HepG2 (cell line): ENCODE measurements around the gene ERMARD. TPM values are rescaled to one million over a fixed set of nuclear protein-coding genes. Genes with fewer than 3 reads are reported as not detected.
A peak's percentile ranks its signal among the peaks of the same experiment; 100 is the strongest.

Experiments
- CHCHD3 ChIP-seq: sonication (generic); formaldehyde crosslinking; IDR thresholded peaks from 2 replicates; pipeline ENCODE4 v1.8.0; 2022; ENCODE audit warnings: mild to moderate bottlenecking, missing genetic modification reagents, moderate library complexity
- CREB1 ChIP-seq, 2 experiments: fragments of 450-650 bp in 1 of 2; IDR thresholded peaks; 2 replicates each; pipeline ENCODE4 v1.6.1; 2016 to 2017; ENCODE audit warnings: control low read depth in 1 of 2, mild to moderate bottlenecking in 1 of 2, missing compliant biosample characterization in 1 of 2, missing genetic modification characterization in 1 of 2
- EEA1 ChIP-seq: sonication (generic); formaldehyde crosslinking; IDR thresholded peaks from 2 replicates; pipeline ENCODE4 v1.5.1; 2020; ENCODE audit warnings: mild to moderate bottlenecking, missing genetic modification reagents, borderline replicate concordance
- HCFC1 ChIP-seq: fragments of 150-350 bp; IDR thresholded peaks from 2 replicates; pipeline ENCODE4 v1.6.1; 2014; ENCODE audit warnings: low read depth, low read length
- HNRNPUL1 ChIP-seq: fragments of 200-400 bp; formaldehyde crosslinking; IDR thresholded peaks from 2 replicates; pipeline ENCODE4 v1.6.1; 2017; ENCODE audit warnings: low read depth, mild to moderate bottlenecking, low read length, moderate library complexity
- IKZF1 ChIP-seq: fragments of 450-650 bp; IDR thresholded peaks from 2 replicates; pipeline ENCODE4 v1.7.1; 2016
- KMT2A ChIP-seq: sonication (generic); formaldehyde crosslinking; IDR thresholded peaks from 2 replicates; pipeline ENCODE4 v1.4.0; 2020; ENCODE audit warnings: missing genetic modification reagents
- NFIB ChIP-seq: sonication (generic); formaldehyde crosslinking; IDR thresholded peaks from 2 replicates; pipeline ENCODE4 v1.9.0; 2021; ENCODE audit warnings: missing genetic modification reagents, mild to moderate bottlenecking, borderline replicate concordance
- PRMT3 ChIP-seq: sonication (generic); formaldehyde crosslinking; IDR thresholded peaks from 2 replicates; pipeline ENCODE4 v1.8.1; 2022; ENCODE audit warnings: low read depth, mild to moderate bottlenecking, moderate library complexity, missing genetic modification reagents, borderline replicate concordance
- RNF2 ChIP-seq: fragments of 450-650 bp; conservative IDR thresholded peaks from 2 replicates; pipeline ENCODE4 v1.6.1; 2016; ENCODE audit warnings: low read depth
- SCMH1 ChIP-seq: sonication (generic); formaldehyde crosslinking; IDR thresholded peaks from 2 replicates; pipeline ENCODE4 v1.9.0; 2021; ENCODE audit warnings: missing genetic modification reagents, mild to moderate bottlenecking, borderline replicate concordance
- SRSF1 ChIP-seq: fragments of 200-400 bp; formaldehyde crosslinking; optimal IDR thresholded peaks from 2 replicates; pipeline ENCODE3; 2017; ENCODE audit warnings: mild to moderate bottlenecking, low read depth, low read length, moderate library complexity
- ZNF230 ChIP-seq: sonication (generic); formaldehyde crosslinking; IDR thresholded peaks from 2 replicates; pipeline ENCODE4 v1.4.0; 2020; ENCODE audit warnings: mild to moderate bottlenecking, missing genetic modification reagents
- ZNF232 ChIP-seq: sonication (generic); formaldehyde crosslinking; IDR thresholded peaks from 2 replicates; pipeline ENCODE4 v1.4.0; 2020; ENCODE audit warnings: missing genetic modification reagents, borderline replicate concordance
- ZNF546 ChIP-seq: sonication (generic); formaldehyde crosslinking; conservative IDR thresholded peaks from 2 replicates; pipeline ENCODE4 v1.8.1; 2023; ENCODE audit warnings: mild to moderate bottlenecking, missing genetic modification reagents
- ZNF629 ChIP-seq: sonication (generic); formaldehyde crosslinking; conservative IDR thresholded peaks from 2 replicates; pipeline ENCODE4 v1.5.0; 2020; ENCODE audit warnings: missing genetic modification reagents
- ZNF709 ChIP-seq: sonication (generic); formaldehyde crosslinking; IDR thresholded peaks from 2 replicates; pipeline ENCODE4 v1.5.0; 2020; ENCODE audit warnings: mild to moderate bottlenecking, missing genetic modification reagents
- ZNF749 ChIP-seq: sonication (generic); formaldehyde crosslinking; IDR thresholded peaks from 2 replicates; pipeline ENCODE4 v1.8.0; 2022; ENCODE audit warnings: mild to moderate bottlenecking, missing genetic modification reagents, moderate library complexity, borderline replicate concordance
- ZNF768 ChIP-seq: sonication (generic); formaldehyde crosslinking; IDR thresholded peaks from 2 replicates; pipeline ENCODE4 v1.4.0; 2020; ENCODE audit warnings: missing genetic modification reagents
- polyA plus RNA-seq, 8 experiments: library from polyadenylated mRNA; depleted of rRNA in 3 of 8; stranded (reverse) in 7 of 8; unstranded in 1 of 8; fragments of >200 nt; fragmentation: Illumina TruSeq in 4 of 8; extraction: Trizol in 4 of 8; gene quantifications; 2 replicates each; pipeline versions ENCODE4 v1.2.1 to v1.2.3, GENCODE V29; 2011 to 2016; ENCODE audit warnings: low read depth in 4 of 8, missing spikeins in 1 of 8, mixed read lengths in 1 of 8; ENCODE audit not compliant: insufficient read depth in 1 of 8
- total RNA-seq, 5 experiments: library from RNA; depleted of rRNA; stranded (reverse); fragments of >200 nt; fragmentation: Illumina TruSeq; extraction: Trizol; gene quantifications; 2 replicates each; pipeline ENCODE4 v1.2.3, GENCODE V29; 2016; ENCODE audit warnings: low read depth in 1 of 5
- TF ChIP-seq, protein P1 (sequence below): sonication (generic); formaldehyde crosslinking; conservative IDR thresholded peaks from 2 replicates; pipeline ENCODE4 v1.4.0; 2020; ENCODE audit warnings: missing genetic modification reagents
- TF ChIP-seq, protein P2 (sequence below): sonication (generic); formaldehyde crosslinking; IDR thresholded peaks from 2 replicates; pipeline ENCODE4 v1.4.0; 2020; ENCODE audit warnings: missing genetic modification reagents
- TF ChIP-seq, protein P3 (sequence below): sonication (generic); formaldehyde crosslinking; IDR thresholded peaks from 2 replicates; pipeline ENCODE4 v1.4.0; 2020; ENCODE audit warnings: missing genetic modification reagents
- TF ChIP-seq, protein P4 (sequence below): IDR thresholded peaks from 2 replicates; pipeline ENCODE4 v1.6.1; 2016; ENCODE audit warnings: missing compliant biosample characterization, missing genetic modification reagents, borderline replicate concordance
- TF ChIP-seq, protein P5 (sequence below): sonication (generic); formaldehyde crosslinking; IDR thresholded peaks from 2 replicates; pipeline ENCODE4 v1.4.0; 2020; ENCODE audit warnings: low read depth, mild to moderate bottlenecking, missing genetic modification reagents

The ERMARD gene
- total and polyA plus RNA-seq, 2 of the 13 experiments (the other 11 are each of a cell fraction or from before 2014, with no cell fraction given), result 8.8 to 10.7 TPM

DNA sequence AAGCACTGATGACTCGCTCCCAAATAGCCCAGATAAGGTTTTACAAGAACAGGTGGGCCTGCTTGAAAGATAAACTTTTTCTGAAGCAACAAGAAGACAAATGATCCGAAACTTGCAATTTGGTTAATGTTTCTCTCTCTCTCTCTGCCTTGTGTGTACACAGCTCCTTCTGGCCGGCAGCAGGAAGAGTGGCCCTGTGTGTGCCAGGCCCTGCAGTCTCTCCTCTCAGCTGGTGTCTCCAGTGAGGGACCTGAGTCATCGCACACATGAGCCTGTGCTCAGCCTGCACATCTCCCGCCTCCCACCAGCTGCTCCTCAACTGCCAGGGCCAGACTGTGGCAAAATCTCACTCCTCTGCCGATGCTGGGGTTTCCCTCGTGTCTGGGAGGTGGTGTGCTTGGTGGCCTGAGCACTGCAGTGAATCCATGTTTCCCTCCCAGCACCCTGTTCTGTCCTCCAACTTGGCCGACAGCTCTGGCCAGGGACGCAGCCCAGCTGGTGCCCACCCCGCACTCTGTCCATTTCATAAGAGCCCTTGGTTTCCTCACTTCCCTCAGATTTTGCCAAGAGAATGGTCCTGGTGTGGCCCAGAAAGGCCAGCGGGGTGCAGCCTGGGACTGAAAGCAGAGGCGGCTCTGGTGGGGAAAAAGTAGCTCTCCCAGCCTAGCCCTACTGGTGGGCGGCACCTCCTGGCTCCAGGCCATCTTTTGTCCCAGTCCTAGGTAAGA is 49.4 kb downstream of the ERMARD start (continued):
- TF ChIP-seq, protein P1, sequence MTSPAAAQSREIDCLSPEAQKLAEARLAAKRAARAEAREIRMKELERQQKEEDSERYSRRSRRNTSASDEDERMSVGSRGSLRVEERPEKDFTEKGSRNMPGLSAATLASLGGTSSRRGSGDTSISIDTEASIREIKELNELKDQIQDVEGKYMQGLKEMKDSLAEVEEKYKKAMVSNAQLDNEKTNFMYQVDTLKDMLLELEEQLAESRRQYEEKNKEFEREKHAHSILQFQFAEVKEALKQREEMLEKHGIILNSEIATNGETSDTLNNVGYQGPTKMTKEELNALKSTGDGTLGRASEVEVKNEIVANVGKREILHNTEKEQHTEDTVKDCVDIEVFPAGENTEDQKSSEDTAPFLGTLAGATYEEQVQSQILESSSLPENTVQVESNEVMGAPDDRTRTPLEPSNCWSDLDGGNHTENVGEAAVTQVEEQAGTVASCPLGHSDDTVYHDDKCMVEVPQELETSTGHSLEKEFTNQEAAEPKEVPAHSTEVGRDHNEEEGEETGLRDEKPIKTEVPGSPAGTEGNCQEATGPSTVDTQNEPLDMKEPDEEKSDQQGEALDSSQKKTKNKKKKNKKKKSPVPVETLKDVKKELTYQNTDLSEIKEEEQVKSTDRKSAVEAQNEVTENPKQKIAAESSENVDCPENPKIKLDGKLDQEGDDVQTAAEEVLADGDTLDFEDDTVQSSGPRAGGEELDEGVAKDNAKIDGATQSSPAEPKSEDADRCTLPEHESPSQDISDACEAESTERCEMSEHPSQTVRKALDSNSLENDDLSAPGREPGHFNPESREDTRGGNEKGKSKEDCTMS, result no peak
- TF ChIP-seq ZNF546 (CRISPR knock-in tag) (no peak; the same call in 1 of the 2 replicates), HNRNPUL1 (no peak), ZNF230 (CRISPR knock-in tag) (peak; percentile 55; the same call in 1 of the 2 replicates), ZNF709 (CRISPR knock-in tag) (peak; percentile 62; the same call in 1 of the 2 replicates), PRMT3 (0 out of 2 replicates have a peak, but pooled peaks have one; percentile 43), SRSF1 (peak; percentile 52), ZNF768 (CRISPR knock-in tag) (peak; percentile 60), CHCHD3 (CRISPR knock-in tag) (no peak), IKZF1 (no peak), EEA1 (CRISPR knock-in tag) (peak; percentile 53; the same call in 1 of the 2 replicates), KMT2A (CRISPR knock-in tag) (peak; percentile 41), HCFC1 (no peak), ZNF232 (CRISPR knock-in tag) (no peak), ZNF629 (CRISPR knock-in tag) (no peak), CREB1 (IDR thresholded peaks at IDR 0.05) (no peak), CREB1 (CRISPR knock-in tag; IDR thresholded peaks at IDR 0.05) (no peak), NFIB (no peak), RNF2 (peak; percentile 59), SCMH1 (CRISPR knock-in tag) (no peak), ZNF749 (no peak)
- TF ChIP-seq, protein P2, sequence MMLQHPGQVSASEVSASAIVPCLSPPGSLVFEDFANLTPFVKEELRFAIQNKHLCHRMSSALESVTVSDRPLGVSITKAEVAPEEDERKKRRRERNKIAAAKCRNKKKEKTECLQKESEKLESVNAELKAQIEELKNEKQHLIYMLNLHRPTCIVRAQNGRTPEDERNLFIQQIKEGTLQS, result peak; percentile 90
- TF ChIP-seq, protein P3, sequence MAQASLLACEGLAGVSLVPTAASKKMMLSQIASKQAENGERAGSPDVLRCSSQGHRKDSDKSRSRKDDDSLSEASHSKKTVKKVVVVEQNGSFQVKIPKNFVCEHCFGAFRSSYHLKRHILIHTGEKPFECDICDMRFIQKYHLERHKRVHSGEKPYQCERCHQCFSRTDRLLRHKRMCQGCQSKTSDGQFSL (CRISPR knock-in tag), result no peak
- TF ChIP-seq, protein P4, sequence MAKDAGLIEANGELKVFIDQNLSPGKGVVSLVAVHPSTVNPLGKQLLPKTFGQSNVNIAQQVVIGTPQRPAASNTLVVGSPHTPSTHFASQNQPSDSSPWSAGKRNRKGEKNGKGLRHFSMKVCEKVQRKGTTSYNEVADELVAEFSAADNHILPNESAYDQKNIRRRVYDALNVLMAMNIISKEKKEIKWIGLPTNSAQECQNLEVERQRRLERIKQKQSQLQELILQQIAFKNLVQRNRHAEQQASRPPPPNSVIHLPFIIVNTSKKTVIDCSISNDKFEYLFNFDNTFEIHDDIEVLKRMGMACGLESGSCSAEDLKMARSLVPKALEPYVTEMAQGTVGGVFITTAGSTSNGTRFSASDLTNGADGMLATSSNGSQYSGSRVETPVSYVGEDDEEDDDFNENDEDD, result peak; percentile 94
- TF ChIP-seq, protein P5, sequence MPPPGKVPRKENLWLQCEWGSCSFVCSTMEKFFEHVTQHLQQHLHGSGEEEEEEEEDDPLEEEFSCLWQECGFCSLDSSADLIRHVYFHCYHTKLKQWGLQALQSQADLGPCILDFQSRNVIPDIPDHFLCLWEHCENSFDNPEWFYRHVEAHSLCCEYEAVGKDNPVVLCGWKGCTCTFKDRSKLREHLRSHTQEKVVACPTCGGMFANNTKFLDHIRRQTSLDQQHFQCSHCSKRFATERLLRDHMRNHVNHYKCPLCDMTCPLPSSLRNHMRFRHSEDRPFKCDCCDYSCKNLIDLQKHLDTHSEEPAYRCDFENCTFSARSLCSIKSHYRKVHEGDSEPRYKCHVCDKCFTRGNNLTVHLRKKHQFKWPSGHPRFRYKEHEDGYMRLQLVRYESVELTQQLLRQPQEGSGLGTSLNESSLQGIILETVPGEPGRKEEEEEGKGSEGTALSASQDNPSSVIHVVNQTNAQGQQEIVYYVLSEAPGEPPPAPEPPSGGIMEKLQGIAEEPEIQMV (CRISPR knock-in tag), result peak; percentile 61; the same call in 1 of the 2 replicates
